ENCODE results near the gene CADM4.

DNA sequence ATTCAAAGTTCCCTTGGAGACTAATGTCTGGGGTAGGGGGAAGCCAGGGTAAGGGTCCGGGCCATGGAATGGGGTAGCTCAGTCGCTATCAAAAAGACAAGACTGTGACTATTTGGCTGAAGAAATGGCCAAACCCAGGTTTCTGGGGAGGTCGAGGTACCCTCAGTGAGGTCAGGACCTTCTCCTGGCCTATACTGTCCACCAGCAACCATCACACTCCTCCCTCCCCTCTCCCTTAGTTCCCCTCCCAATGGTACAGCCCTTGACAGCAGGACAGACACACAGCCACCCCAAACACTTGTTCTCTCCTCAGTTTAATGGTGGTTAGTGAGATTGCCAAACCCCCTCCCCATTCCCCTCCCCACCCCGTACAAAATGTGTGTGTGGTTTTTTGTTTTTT lies 17.6 kb downstream of the CADM4 start:
- TF ChIP-seq, protein P1, sequence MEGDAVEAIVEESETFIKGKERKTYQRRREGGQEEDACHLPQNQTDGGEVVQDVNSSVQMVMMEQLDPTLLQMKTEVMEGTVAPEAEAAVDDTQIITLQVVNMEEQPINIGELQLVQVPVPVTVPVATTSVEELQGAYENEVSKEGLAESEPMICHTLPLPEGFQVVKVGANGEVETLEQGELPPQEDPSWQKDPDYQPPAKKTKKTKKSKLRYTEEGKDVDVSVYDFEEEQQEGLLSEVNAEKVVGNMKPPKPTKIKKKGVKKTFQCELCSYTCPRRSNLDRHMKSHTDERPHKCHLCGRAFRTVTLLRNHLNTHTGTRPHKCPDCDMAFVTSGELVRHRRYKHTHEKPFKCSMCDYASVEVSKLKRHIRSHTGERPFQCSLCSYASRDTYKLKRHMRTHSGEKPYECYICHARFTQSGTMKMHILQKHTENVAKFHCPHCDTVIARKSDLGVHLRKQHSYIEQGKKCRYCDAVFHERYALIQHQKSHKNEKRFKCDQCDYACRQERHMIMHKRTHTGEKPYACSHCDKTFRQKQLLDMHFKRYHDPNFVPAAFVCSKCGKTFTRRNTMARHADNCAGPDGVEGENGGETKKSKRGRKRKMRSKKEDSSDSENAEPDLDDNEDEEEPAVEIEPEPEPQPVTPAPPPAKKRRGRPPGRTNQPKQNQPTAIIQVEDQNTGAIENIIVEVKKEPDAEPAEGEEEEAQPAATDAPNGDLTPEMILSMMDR (IDR thresholded peaks at IDR 0.05), result no peak
- TF ChIP-seq POLR2AphosphoS5 (IDR thresholded peaks at IDR 0.05) (no peak), EP300 (IDR thresholded peaks at IDR 0.05) (no peak), POLR2A (IDR thresholded peaks at IDR 0.05) (no peak)
